WTC11 (cell line): Measurements from ENCODE around the gene ZDBF2.

Source experiments
- ATF2 ChIP-seq: sonication (generic); formaldehyde crosslinking; IDR thresholded peaks from 2 replicates; pipeline ENCODE4 v1.8.1; 2022; ENCODE audit warnings: low read depth, missing genetic modification reagents, borderline replicate concordance
- CREM ChIP-seq: sonication (generic); formaldehyde crosslinking; IDR thresholded peaks from 2 replicates; pipeline ENCODE4 v1.8.1; 2022; ENCODE audit warnings: mild to moderate bottlenecking, missing genetic modification reagents, moderate library complexity
- CTCF ChIP-seq: fragments of 200-600 bp; IDR thresholded peaks from 2 replicates; pipeline ENCODE4 v1.8.0; 2022; ENCODE audit warnings: antibody characterized with exemption
- FOXJ3 ChIP-seq: sonication (generic); formaldehyde crosslinking; IDR thresholded peaks from 2 replicates; pipeline ENCODE4 v1.9.0; 2021; ENCODE audit warnings: missing genetic modification reagents, mild to moderate bottlenecking, borderline replicate concordance
- FOXP4 ChIP-seq: sonication (generic); formaldehyde crosslinking; IDR thresholded peaks from 2 replicates; pipeline ENCODE4 v1.8.0; 2022; ENCODE audit warnings: mild to moderate bottlenecking, missing genetic modification reagents
- TCF7 ChIP-seq: sonication (generic); formaldehyde crosslinking; IDR thresholded peaks from 2 replicates; pipeline ENCODE4 v1.8.0; 2022; ENCODE audit warnings: mild to moderate bottlenecking, low read depth, missing genetic modification reagents, moderate library complexity
- TEAD4 ChIP-seq: sonication (generic); formaldehyde crosslinking; IDR thresholded peaks from 2 replicates; pipeline ENCODE4 v1.8.0; 2022; ENCODE audit warnings: mild to moderate bottlenecking, missing genetic modification reagents
- USF1 ChIP-seq: sonication (generic); formaldehyde crosslinking; IDR thresholded peaks from 2 replicates; pipeline ENCODE4 v1.8.0; 2022; ENCODE audit warnings: mild to moderate bottlenecking, missing genetic modification reagents

- TF ChIP-seq CTCF (no peak), TEAD4 (no peak), CREM (CRISPR knock-in tag) (no peak), FOXP4 (CRISPR knock-in tag) (no peak), TCF7 (no peak), ATF2 (CRISPR knock-in tag) (no peak), FOXJ3 (CRISPR knock-in tag) (no peak), USF1 (CRISPR knock-in tag) (no peak)
Measured at GRCh38 chr2:206266130-206267125, 8.0 kb upstream of the ZDBF2 start.
